ENCODE results near the gene CFAP46.

The CFAP46 gene

DNA sequence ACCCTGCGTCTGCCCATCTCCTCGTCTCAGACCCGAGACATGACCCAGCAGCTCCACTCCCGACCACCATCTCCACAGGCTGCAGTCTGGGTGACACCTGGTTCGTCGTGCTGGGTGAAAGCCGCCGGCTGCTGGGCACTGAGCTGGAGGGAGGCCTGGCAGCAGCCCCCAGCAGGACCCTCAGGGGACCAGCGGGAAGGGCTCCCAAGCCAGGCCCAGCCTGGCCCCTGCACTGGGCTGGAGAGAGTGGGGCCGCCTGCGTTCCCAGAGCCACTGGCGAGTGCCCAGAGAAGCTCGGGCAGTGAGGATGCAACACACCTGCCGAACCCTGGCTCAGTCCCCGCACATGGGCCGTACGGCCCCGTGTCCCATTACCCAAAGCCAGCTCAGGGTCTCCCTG lies 21.3 kb downstream of the CFAP46 start:
- TF ChIP-seq JUND (IDR thresholded peaks at IDR 0.05; ENCODE audit: low read depth): no peak
- DNase-seq (ENCODE audit: low read depth in 1 of 2, low spot score in 1 of 2): no peak
- in situ Hi-C loops (cut with HindIII; ENCODE audit: low pct_unique_long_range_greater_than_20kb, low sequenced_read_pairs): no loop called here

DNA sequence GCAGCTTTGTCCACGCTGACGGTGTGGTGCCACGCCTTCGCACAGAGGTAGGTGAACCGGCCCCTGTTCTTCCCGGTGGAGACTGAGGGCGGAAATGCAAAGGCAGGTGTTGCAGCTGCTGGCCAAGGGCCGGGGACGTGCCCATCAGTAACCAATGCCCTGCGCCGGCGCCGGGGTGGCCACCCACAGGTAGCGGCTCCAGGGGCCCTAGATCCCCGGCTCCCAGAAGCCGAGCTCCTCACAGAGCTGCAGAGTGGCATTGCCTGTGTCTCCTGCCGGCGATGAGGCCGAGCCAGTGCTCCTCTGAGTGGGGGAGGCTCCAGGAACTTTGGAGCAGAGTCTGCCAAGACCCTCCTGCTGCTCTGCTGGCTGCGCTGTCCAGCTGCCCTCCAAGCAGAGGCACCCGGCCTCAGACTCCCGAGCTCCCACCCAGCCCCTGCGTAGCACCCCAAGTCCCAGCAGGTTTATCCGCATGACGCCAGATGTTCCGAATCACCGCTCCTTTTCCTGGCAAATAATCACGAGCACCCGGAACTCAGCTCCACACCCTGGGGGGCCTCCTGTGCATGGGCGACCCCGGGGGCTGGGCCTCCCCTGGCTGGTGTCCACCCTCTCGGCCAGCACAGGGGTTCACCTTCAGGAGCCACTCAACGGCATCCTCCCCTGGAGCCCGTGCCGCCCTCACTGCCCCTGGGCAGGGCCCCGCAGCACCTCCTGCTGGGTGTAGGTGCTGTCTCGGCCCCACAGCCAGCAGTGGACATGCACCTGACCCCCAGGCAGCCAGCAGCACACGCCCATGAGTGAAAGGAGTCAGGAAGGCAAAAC lies 22.1 kb downstream of the CFAP46 start:
- no peak for DNase-seq (ENCODE audit: low read depth in 1 of 2, low spot score in 1 of 2)
- no peak for TF ChIP-seq JUND (IDR thresholded peaks at IDR 0.05; ENCODE audit: low read depth)
- in situ Hi-C loops (cut with HindIII; ENCODE audit: low pct_unique_long_range_greater_than_20kb, low sequenced_read_pairs): no loop called here

DNA sequence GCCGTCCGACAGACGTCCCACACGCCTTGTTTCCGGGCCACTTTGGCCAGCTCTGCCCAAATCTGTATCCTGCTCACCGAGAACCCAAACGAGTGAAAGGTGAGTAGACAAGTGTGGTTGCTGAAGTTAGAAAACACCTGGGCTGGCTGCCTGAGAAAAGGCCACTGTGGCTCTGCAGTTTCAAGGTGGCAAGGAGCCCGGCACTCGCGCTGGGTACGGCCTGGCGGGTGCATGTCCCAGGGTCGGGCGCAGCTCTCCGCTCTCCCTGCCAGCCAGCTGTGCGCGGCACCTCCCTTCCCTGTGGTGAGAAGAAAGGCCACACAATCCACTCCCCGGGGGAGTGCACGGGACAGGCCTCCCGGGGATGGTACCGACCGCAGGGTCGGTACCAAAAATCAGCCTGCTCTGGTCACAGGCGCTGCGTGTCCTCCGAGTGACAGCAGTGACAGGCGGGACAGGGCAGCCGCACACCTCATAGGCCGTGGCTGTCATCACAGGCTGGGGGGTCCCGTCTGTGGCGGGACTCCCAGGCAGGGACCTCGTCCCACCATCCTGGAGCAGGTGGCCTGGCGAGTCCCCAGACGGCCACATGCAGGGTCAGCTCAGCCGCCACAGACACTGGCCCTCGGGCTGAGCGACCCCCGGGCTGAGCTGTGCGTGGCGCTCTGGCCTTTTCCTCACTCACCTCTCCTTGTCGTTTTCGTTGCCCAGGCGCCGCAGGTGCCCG lies 22.8 kb downstream of the CFAP46 start:
- in situ Hi-C loops (cut with HindIII; ENCODE audit: low pct_unique_long_range_greater_than_20kb, low sequenced_read_pairs): no loop called here
- no peak for DNase-seq (ENCODE audit: low read depth in 1 of 2, low spot score in 1 of 2)
- no peak for TF ChIP-seq JUND (IDR thresholded peaks at IDR 0.05; ENCODE audit: low read depth)

DNA sequence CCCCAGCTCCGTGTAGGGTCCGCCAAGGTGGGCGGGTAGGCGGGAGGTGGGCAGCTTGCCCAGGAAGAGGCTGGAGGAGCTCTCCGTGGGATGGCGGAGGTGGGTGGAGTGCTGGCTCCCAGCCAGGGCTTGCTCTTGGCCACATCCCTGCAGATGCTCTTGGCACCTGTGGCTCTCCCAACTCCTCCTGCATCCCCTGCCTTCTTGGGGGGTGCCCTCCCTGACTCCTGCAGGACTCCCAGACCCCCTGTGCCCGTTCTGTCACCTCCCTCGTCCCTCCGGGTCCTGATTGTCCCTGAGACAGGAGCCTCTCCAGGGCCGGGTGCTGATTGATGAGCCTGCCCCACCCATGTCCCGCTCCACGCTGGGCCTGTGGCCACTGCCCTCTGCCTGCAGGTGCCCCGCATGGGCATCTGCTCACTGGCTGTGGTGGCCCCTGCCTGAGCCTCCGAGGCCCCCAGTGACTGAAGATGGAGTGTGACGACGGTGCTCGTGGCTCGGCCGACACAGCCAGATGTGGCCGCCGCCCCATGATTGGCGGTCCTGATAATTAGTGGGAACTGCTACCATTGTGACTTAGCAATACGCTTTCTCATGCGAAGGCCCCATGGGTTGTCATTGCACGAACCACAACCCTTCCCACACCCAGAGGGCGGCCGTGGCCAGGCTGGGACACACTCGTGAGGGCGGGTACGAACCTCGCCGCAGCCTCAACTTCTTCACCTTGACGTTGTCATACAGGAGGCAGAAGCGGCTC lies 23.6 kb downstream of the CFAP46 start:
- DNase-seq (ENCODE audit: low read depth in 1 of 2, low spot score in 1 of 2): no peak
- in situ Hi-C loops (cut with HindIII; ENCODE audit: low pct_unique_long_range_greater_than_20kb, low sequenced_read_pairs): no loop called here
- TF ChIP-seq JUND (IDR thresholded peaks at IDR 0.05; ENCODE audit: low read depth): no peak

DNA sequence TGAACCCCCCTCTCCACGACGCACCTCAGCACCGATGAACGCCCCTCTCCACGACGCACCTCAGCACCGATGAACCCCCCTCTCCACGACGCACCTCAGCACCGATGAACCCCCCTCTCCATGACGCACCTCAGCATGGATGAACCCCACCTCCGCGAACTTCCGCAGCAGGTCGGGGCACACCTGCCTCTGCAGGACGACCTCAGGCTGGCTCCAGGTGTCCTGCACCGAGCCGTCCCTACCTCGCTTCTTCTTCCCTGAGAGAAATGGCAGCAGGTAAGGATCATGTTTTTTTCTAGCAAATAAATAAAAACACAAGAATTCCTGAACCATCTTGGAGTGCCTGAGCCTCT lies 24.1 kb downstream of the CFAP46 start:
- no peak for TF ChIP-seq JUND (IDR thresholded peaks at IDR 0.05; ENCODE audit: low read depth)
- in situ Hi-C loops (cut with HindIII; ENCODE audit: low pct_unique_long_range_greater_than_20kb, low sequenced_read_pairs): no loop called here
- no peak for DNase-seq (ENCODE audit: low read depth in 1 of 2, low spot score in 1 of 2)

DNA sequence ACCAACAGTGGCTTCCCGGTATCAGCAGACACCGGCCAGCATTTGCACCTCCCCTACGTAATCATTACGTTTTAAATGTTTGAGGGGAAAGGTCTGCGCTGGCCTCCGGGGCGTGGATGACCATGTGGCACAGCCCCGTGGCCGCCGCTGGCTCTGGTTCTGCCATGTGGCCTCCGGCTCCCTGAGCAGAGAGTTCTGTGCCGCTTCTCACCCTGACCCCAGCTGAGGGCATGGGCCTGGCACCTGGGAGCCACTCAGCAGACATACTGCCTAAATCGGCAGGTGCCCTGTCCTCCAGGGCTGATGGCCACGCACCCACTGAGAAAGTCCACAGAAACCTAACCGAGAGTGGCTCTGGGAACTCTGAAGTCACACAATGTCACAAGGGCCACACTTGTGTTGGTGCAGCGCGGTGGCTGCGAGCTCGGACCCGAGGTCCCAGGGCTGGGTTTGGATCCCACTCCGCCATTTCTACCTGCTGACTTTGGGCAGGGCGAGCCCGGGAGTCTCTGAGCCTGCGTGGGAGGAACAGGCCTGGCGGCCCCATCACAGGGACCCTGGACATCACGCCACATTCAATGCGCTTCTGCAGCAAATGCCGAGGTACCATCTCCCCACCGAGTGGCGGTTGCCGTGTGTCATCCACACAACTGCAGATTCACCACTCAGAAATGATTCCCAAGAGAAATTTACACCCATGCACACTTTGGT lies 25.3 kb downstream of the CFAP46 start:
- no peak for TF ChIP-seq JUND (IDR thresholded peaks at IDR 0.05; ENCODE audit: low read depth)
- no peak for DNase-seq (ENCODE audit: low read depth in 1 of 2, low spot score in 1 of 2)

DNA sequence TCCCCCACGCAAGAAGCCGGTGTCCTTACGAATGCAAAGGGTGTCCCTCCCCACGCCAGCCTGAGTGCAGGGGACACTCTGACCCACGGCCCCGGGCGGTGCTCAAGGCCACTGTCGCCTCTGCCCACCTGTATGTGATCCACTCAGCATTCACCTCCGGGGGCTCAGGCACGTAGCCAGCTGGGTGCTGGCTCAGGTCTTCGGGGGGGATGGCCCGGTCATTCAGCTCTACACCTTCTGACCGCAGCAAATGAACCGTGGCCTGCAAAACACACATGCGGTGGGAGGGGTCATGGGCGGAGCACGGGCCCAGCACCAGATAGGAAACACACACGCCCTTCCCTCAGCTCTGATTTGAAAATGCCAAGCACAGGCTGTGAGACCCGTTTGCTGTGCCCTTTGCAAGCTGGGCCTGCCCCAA lies 25.9 kb downstream of the CFAP46 start:
- in situ Hi-C loops (cut with HindIII; ENCODE audit: low pct_unique_long_range_greater_than_20kb, low sequenced_read_pairs): no loop called here
- TF ChIP-seq JUND (IDR thresholded peaks at IDR 0.05; ENCODE audit: low read depth): no peak
- DNase-seq (ENCODE audit: low read depth in 1 of 2, low spot score in 1 of 2): no peak

More for the DNA sequence above, 25.3 kb downstream of the CFAP46 start:
- in situ Hi-C loops (cut with HindIII; ENCODE audit: low pct_unique_long_range_greater_than_20kb, low sequenced_read_pairs): no loop called here

DNA sequence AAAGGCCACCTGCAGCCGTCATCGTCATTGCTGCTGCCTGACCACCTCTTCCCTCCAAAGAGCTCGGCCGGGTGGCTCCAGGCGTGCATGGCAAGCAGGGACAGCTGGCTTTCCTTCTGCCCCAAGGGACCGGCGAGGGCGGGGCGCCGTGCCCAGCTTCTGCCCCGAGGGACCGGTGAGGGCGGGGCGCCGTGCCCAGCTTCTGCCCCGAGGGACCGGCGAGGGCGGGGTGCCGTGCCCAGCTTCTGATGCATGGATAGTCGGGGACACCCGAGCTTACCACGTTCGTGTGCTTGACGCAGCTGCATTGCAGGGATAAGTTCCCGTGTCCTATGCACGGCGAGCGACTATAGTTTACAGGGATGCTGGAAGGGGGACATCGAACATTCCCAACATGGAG lies 27.0 kb downstream of the CFAP46 start:
- no peak for TF ChIP-seq JUND (IDR thresholded peaks at IDR 0.05; ENCODE audit: low read depth)
- in situ Hi-C loops (cut with HindIII; ENCODE audit: low pct_unique_long_range_greater_than_20kb, low sequenced_read_pairs): no loop called here

DNA sequence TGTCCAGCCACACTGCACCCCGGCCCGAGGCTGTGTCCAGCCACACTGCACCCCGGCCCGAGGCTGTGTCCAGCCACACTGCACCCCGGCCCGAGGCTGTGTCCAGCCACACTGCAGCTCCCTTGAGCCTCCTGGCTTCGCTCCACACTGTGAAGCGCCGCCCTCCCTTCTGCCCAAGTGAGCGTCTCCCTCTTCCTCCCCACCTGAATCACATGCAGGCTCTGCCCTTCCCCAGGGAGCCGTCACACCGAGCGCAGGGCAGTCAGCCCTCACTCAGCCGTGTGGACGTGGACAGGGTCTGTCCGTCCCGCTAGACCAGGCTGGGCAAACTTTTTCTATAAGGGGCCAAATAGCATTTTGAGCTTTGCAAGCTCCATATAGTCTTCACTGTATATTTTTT lies 27.6 kb downstream of the CFAP46 start:
- TF ChIP-seq JUND (IDR thresholded peaks at IDR 0.05; ENCODE audit: low read depth): no peak
- no peak for DNase-seq (ENCODE audit: low read depth in 1 of 2, low spot score in 1 of 2)
- in situ Hi-C loops (cut with HindIII; ENCODE audit: low pct_unique_long_range_greater_than_20kb, low sequenced_read_pairs): no loop called here

More for the DNA sequence above, 27.0 kb downstream of the CFAP46 start:
- no peak for DNase-seq (ENCODE audit: low read depth in 1 of 2, low spot score in 1 of 2)

DNA sequence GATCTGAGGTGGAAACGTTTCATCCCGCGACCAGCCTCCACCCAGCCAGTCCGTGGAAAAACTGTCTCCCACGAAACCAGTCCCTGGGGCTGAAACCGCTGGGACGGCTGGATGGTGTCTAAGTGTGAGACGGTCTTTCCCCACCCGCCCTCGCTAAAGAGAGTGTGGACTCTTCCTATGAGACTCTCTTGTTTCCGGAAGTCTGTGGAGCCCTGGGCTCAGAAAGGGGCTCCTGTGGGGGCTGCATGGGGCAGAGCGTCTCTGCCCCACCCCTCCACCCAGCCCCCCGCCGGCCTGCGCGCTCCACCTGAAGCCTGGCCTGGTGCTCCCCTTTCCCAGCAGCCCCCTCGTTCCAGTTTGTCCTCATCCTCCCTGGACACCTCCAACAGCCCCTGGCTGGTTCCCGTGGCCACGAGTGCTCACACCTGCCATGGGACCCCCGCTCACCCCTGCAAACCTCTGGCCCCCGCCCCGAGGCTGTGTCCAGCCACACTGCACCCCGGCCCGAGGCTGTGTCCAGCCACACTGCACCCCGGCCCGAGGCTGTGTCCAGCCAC lies 28.7 kb downstream of the CFAP46 start:
- in situ Hi-C loops (cut with HindIII; ENCODE audit: low pct_unique_long_range_greater_than_20kb, low sequenced_read_pairs): no loop called here

DNA sequence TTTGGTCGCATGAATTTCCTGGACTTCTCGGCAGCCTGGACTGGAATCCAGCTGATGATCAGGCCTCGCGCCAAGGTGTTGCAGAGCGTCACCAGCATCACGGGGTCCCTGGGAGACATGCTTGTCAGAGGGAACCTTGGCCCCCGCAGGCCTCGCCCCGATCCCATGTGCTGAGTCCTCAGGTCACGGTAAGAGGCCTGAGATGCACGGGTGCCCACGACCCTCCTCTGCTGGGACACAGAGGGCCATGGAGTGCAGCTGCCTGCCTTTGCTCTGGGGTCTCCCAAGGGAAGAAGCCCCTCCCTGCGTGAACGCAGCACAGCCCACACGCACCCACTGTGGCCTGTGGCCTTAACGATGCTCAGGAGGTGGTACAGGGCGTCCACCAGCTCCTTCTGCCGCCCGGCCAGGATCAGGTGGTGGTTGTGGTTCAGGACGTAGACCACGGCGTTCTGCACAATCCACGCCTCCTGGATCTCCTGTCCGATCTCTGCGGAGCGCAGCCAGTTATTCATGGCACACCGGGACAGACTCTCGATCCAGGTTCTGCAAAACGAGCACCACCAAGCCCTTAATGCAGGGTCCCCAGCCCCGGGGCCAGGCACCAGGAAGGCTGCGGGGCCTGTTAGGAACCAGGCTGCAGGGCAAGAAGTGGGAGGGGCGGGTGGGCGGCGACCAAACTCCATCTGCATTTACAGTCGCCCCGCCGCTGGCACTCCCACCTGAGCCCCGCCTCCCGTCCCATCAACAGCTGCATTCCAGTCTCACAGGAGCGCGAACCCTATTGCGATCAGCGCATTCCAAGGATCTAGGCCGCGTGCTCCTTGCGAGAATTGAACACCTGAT lies 29.4 kb downstream of the CFAP46 start:
- DNase-seq (ENCODE audit: low read depth in 1 of 2, low spot score in 1 of 2): no peak
- no peak for TF ChIP-seq JUND (IDR thresholded peaks at IDR 0.05; ENCODE audit: low read depth)
- in situ Hi-C loops (cut with HindIII; ENCODE audit: low pct_unique_long_range_greater_than_20kb, low sequenced_read_pairs): no loop called here

More for the DNA sequence above, 28.7 kb downstream of the CFAP46 start:
- no peak for TF ChIP-seq JUND (IDR thresholded peaks at IDR 0.05; ENCODE audit: low read depth)
- DNase-seq (ENCODE audit: low read depth in 1 of 2, low spot score in 1 of 2): no peak

Measured in T47D (cell line).